K562 treated with DMSO at 1 percent for 12 hours (cell line): ENCODE measurements around the gene GNAT2. TPM values are rescaled to one million over a fixed set of nuclear protein-coding genes. Genes with fewer than 3 reads are reported as not detected.

ENCODE experiments used
- total RNA-seq: library from RNA; unstranded; fragments of 300-600 nt; gene quantifications from 2 replicates; pipeline ENCODE4 v1.2.3, GENCODE V29; 2022; ENCODE audit not compliant: insufficient read depth

GNAT2 gene
- not detected in 2 replicates for total RNA-seq

DNA sequence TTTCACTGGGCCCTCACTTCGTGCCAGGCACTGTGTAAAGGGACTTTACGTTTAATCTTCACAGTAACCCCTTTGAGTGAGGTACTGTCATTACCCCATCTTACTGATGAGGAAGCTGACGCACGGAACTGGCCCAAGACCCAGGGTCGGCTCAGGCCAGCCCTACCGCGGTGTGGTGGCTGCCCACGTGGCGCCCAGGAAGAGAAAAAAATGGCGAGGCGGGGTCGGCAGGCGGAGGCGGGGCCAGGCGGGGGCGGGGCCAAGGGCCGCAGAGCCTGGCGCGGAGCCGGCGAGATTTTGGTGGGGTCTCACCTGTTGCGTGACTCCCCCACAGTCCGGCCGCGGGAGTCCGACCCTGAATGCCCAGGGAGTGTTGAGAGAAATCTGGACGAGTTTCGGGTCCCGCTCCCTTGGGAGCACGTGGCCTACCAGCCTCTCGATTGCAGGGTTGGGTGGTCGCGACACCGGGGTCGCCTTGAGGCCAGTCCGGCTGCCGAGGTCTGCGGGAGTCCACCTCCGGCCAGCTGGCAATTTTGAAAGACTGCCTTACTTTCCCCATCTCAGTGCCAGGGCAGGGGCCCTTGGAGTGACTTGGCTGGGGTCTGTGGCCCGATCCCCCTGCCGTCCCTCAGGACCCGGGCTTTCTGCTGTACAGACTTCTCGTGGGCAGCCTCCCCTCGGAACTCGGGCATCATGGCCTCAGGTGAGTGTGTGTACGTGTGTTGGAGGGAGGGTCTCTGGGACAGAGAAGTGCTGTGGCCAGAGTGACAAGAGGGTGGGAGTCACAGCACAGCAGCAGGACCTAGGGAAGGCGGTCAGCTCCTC, at the start of gene GNAT2, which contains the start of gene AMPD2:
Gene GNAT2, minus strand, starts transcription at position 41 of the 825 bp plus-strand sequence. CDS start 6,746 bp downstream, outside the sequence.
Gene AMPD2, plus strand, starts transcription at position 262 of the 825 bp plus-strand sequence. CDS start 1,339 bp downstream, outside the sequence.

DNA sequence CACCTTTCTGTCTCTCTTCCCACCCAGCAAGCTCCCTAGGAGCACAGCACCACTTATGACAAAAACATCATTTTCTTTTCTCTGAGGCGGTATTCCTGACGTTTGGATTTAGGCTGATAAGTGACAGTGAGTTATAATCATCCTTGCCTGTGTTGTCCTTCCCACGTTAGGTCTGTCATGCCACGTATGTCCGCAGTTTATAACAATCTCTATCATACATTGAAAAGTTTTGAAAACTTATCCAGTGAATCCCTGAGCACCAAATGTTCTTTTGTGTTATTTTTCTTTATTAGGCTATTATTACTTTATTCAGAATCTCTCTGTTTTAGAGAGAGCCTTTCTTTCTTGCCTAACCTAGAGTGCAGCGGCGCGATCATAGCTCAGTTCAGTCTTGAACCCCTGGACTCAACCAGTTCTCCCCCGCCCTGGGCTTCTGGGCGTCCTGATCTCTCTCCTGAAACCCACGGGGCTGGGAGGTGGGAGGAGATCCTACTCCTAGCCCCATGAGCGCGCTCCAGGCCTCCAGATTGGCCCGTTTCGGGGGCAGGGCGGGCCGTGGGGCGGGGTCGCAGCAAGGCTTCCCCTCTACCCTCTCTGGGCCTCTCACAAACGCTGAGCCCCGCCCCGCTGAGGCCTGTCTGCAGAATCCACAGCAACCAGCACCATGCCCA, 48.2 kb upstream of the GNAT2 start, which contains the start of gene GSTM2:
Gene GSTM2, plus strand, starts transcription at position 606 of the 671 bp plus-strand sequence. Its CDS starts 59 bp downstream, at position 665.

DNA sequence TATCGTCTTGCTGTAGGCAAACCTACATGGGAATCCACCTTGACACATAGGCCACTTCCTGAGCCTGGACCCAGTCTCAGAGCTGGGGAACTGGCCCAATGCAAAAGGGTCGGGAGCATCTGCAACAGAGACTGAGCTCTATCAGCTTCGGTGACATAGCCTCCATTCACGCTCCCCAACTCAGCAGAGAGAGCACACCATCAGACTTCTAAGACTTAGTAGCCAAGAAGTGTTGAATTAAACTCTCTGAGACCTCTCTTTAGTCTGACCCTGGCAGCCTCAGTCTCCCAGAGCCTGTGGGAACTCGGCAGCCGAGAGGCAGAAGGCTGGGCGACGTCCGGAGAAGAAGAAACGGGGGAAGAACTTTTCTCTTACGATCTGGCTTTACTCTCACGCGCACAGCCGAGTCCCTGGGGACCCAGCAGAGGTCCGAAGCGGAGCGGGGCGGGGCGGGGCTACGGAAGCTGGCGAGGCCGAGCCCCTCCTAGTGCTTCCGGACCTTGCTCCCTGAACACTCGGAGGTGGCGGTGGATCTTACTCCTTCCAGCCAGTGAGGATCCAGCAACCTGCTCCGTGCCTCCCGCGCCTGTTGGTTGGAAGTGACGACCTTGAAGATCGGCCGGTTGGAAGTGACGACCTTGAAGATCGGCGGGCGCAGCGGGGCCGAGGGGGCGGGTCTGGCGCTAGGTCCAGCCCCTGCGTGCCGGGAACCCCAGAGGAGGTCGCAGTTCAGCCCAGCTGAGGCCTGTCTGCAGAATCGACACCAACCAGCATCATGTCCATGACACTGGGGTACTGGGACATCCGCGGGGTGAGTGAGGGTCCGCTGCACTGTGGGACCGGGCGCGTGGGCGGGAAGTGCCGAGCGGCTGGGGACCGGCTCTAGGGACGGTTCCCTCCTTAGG, 36.5 kb upstream of the GNAT2 start, which contains the start of gene GSTM4:
Gene GSTM4, plus strand, starts transcription at position 485 of the 905 bp plus-strand sequence. Its CDS starts 291 bp downstream, at position 776.

Other genes with a start within 250 kb of the GNAT2 start
- 25.4 and 88.2 TPM in 2 replicates for gene SORT1, start 221.7 kb downstream of the GNAT2 start, total RNA-seq
- 117 and 150 TPM in 2 replicates for gene PSMA5, start 193.2 kb downstream of the GNAT2 start, total RNA-seq
- gene SYPL2, start 153.1 kb downstream of the GNAT2 start, total RNA-seq = not detected in 2 replicates
- gene ATXN7L2, start 135.7 kb downstream of the GNAT2 start, total RNA-seq = 7.8 and 9.2 TPM in 2 replicates
- gene CYB561D1, start 125.5 kb downstream of the GNAT2 start, total RNA-seq = 5.1 and 13.1 TPM in 2 replicates
- 0.19 and 1.7 TPM in 2 replicates for gene AMIGO1, start 109.9 kb downstream of the GNAT2 start, total RNA-seq
- gene GPR61, start 79.7 kb downstream of the GNAT2 start, total RNA-seq = not detected in 2 replicates
- gene GNAI3, start 71.0 kb downstream of the GNAT2 start, total RNA-seq = 3.7 and 7.7 TPM in 2 replicates
- 29.3 and 54.4 TPM in 2 replicates for gene AMPD2, start 221 bp upstream of the GNAT2 start, total RNA-seq
- 47.9 and 54.3 TPM in 2 replicates for gene GSTM4, start 36.5 kb upstream of the GNAT2 start, total RNA-seq
- 6.4 and 21.0 TPM in 2 replicates for gene GSTM2, start 48.4 kb upstream of the GNAT2 start, total RNA-seq
- gene GSTM1, start 68.2 kb upstream of the GNAT2 start, total RNA-seq = not detected in 2 replicates
- gene GSTM5, start 92.6 kb upstream of the GNAT2 start, total RNA-seq = not detected in 2 replicates
- 22.4 and 30.1 TPM in 2 replicates for gene GSTM3, start 121.4 kb upstream of the GNAT2 start, total RNA-seq
- gene EPS8L3, start 144.3 kb upstream of the GNAT2 start, total RNA-seq = not detected in 2 replicates